Bone marrow (tissue), 2 donors: ENCODE measurements around the gene LRRC30.
"Not testable (repeated sequence)": the region's sequence is repeated elsewhere in the genome, so short reads cannot be mapped to it uniquely, and the experiment has no call there.

Experiments used
- DNase-seq, 2 donors: peaks; one replicate each; lab custom pipeline; 2025; lab: John Stamatoyannopoulos, UW

Gene LRRC30

DNA sequence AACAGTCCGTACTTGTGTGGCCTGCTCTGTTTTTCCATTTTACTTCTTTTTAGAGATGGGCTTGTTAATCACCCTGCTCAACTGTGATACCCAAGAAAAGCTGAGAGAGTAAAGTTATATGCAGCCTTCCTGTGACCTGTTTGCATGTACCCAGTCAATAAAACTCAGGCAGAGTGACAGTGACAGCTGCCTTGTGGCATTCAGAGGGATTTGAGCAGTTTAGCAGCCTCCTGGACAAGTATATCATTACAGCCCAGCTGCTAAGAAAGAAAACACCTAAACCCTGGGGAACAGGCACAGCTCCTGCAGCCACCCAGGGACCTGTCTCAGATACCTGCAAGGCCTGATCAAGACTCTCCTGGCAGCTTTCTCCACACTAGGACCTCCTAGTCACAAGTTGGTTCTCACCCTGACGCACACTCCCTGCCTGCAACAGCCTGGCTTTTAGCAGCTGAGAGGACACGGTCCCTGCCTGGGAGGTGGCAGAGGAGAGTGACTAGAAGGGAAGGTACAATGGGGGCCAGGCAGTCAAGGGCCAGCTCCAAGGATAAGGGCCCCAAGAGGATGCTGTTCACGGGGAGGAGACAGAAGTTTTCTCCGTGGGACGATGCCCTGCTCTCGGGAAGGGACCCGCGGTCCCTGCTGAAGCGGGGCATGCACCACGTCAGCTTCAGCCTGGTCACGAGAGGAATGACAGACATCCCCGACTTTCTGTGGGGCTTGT, at the start of gene LRRC30:
TSS of gene LRRC30 (plus strand) at position 464 of the 724 bp plus-strand sequence. CDS start at position 514, 50 bp downstream.
- DNase-seq = no peak

DNA sequence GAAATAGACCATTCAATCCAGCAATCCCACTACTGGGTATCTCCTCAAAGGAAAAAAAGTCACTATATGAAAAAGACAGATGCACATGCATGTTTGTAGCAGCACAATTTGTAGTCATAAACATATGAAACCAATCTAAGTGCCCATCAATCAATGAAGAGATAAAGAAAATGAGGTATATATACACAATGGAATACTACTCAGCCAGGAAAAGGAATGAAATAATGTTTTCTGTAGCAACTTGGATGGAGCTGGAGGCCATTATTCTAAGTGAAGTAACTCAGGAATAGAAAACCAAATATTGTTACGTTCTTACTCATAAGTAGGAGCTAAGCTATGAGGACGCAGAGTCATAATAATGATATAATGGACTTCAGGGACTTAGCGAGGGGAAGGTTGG, 45.2 kb upstream of the LRRC30 start:
- DNase-seq = no peak

DNA sequence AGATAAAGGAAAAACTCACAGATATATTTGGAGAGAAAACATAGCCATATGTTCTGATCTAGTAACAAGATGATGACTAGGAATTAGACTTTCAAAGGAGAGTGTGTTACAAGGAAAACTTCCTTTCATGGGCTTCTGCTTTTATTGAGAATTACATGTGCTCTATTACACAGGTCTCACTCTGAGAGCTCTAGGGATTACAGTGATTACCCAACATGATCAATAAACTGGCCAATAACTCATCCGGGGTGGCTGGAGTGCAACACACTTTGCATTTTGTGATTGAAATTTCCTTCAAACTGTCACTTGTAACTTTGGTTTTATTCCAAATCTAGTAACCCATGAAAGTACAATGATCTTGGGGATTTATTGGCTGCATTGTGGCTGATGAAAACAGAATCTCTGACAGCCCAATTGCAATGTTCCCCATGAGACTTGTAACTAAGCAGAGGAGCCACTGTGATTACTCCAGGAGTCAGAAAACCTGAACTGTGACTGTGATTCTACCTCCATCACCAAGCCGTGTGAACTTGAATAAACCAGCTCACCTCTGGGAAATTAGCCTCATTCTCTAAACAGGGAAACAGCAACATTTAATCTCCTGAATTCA, 40.2 kb upstream of the LRRC30 start:
- DNase-seq = no peak

DNA sequence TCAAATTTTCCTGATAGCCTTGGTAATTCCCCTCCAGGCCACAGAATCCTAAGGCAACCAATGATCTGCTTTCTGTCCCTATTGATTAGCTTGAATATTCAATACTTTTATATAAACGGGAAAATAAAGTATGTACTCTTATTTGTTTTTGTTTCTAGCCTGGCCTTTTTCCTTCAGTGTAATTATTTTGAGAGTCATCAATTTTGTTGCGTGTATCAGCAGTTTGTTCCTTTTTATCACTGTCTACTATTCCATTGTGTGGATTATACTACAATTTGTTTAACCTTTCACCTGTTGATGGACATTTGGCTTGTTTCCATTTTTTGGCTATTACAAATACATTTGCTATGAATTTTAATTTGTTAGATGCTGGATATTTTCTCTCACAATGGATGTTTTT, 39.2 kb upstream of the LRRC30 start:
- DNase-seq = no peak

DNA sequence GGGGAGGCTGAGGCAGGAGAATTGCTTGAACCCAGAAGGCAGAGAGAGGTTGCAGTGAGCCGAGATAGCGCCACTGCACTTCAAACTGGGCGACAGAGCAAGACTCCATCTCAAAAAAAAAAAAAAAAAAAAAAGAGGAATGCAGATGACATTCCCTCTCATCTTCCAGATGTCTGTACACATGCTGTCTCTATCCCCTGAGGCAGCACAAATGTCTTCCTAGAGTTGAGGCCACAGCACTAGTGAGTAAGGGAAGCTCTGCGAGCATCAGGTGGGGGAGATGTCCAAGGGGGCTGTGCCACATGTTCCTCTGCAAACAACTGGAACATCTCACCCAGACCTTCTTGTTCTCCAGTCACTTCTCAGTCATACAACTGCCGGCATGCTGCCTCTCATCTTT, 35.6 kb upstream of the LRRC30 start:
- DNase-seq = no peak

DNA sequence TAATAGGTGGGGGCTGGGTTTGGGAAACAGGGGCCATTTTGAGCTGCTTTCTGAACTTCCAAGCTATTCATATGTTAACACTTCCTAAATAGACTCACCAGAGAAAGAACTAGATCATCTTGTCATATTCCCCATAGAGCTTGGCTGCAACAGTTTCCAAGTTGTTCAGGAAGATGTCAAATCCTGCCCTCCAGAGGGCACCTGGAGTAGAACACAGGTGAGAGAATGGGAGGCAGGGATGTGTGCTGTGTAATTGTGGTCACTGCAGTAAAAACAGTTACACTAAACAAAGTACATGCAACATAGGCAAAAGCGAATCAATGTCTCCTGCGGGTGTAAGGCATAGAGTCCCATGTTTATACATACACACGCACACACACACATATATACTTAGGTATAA, 34.5 kb upstream of the LRRC30 start:
- DNase-seq = no peak

DNA sequence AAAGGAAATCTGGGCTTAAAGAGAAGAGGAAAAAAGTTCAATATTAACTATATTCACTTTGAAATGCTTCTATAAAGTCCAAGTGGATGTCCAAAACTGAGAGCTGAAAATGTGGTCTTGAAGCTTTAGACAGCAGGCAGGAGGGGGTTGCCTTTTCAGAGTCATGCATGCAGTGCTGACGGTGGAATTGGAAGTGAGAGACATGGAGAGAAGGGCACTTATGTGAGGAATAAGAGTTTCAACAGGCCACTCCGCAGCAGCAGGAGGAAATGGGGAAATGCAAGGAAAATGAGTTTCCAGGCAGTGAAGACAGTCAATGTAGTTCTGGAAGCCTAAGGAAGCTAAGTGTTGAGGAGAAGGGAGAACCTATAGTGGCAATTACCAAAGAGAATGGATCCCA, 33.0 kb upstream of the LRRC30 start:
- DNase-seq = no peak

DNA sequence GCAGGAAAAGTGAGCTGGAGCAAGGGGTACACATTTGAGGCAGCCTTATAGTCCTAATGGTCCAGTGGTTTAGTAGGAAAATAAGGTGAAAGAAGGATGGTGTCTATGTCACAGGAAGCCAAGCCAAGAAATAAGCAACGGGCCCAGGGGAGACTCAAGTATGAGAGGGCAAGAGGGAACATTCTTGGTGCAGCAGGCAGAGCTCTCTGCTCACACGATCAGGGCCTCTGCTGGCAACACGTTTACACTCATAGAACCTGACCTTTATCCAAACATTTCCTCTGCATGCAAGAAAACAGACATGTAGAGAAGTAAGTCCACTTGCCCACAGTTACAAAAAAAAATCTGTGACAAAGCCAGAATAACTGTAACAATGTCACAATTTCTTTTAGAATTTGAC, 32.6 kb upstream of the LRRC30 start:
- no peak for DNase-seq

DNA sequence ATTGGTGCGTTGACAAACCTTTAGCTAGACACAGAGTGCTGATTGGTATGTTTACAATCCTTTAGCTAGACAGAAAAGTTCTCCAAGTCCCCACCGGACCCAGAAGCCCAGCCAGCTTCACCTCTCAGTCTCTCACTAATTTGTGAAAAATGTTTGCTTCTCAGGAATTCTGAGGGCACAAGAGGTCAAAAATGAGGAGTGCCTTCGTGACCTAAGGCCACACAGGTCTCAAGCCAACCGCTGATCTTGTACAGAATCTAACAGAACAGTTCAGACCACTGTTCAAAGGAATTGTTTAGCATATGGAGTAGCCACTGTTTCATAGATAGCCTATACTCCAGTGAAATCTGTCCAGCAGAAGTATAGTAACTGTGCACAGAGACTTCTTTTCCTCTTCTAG, 29.8 kb upstream of the LRRC30 start:
- no peak for DNase-seq

DNA sequence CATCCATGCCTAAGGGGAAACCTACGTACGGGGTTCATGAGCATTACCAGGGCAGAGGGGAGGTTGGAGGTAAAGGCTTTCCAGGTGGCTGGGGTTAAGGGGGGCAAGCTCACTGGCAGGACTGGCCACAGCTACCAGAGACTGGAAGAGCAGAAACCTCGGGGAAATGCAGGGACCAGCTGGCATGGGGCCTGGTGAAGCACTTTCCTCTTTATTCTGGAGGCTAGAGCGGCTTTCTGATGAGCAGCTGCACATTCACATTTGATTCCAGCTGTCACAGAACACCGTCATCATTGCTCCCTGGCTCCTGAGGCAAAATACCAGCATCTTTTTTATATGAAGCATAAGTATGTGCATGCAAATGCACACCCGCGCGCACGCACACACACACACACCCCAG, 28.7 kb upstream of the LRRC30 start:
- no peak for DNase-seq

DNA sequence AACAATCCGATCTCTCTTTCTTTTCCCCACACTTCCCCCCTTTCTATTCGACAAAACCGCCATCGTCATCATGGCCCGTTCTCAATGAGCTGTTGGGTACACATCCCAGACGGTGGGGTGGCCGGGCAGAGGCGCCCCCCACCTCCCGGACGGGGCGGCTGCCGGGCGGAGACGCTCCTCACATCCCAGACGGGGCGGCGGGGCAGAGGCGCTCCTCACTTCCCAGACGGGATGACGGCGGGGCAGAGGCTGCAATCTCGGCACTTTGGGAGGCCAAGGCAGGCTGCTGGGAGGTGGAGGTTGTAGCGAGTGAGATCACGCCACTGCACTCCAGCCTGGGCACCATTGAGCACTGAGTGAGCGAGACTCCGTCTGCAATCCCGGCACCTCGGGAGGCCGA, 27.3 kb upstream of the LRRC30 start:
- DNase-seq = not testable (repeated sequence)

DNA sequence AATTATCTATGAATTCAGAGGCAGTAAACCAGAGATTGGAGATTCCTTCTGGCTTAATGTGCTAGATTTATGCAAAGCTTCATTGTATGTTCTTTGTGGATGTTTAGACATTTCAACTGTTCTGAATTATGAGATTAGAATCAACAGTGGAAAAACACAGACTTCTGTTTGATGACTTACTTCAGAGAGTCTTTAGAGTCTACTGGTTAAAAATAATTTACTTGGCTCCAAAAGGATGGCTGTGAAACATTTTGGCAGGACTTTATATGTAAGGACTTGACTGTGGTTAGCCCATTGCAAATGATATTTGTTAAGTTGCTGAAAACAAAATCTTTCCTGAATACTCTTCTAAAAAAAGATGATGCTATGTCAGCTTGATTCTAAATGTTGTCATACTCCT, 25.5 kb upstream of the LRRC30 start:
- no peak for DNase-seq

DNA sequence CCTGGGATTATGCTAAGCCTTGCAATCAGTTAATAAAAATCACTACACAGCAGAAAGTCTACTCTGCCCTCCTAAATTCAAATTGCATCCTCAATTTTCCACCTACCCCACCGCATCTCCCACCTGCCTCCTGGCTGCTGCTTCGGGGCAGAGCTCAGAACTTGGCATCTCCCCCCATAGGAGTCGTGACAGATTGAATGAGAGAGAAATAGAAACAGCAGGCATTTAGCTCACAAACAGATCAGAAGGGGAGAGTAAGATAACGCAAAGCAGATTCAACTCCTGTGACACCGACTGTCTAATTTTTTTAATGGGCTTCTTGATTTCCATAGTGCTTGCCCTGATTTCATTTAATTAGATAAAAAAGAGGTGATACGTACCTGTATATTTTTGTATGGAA, 24.7 kb upstream of the LRRC30 start:
- no peak for DNase-seq

DNA sequence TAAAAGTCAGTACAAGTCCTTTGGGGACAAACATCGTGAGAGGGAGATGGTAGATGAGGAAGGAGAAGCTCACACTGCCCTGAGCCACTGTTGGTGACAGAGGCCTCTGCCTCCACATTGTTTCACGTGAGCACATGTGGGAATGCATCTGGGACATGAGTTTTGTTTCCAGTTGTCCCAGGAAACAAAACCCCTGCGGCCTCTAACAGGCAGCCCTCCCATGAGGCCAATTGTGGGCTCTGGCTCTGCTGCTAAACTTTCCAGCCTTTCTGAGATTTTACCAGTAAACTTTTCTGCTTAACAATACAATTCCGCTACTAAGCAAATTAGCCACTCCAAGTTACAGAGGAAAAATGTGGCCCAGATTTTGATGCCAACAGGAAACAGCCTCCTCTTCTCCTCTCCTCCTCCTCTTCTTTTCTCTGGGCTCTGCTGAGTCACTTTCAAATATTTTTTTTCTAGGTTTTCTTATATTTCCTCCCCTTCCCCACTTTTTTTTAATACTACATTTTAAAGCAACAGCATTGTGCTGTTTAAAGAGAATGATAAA, 23.4 kb upstream of the LRRC30 start:
- no peak for DNase-seq

DNA sequence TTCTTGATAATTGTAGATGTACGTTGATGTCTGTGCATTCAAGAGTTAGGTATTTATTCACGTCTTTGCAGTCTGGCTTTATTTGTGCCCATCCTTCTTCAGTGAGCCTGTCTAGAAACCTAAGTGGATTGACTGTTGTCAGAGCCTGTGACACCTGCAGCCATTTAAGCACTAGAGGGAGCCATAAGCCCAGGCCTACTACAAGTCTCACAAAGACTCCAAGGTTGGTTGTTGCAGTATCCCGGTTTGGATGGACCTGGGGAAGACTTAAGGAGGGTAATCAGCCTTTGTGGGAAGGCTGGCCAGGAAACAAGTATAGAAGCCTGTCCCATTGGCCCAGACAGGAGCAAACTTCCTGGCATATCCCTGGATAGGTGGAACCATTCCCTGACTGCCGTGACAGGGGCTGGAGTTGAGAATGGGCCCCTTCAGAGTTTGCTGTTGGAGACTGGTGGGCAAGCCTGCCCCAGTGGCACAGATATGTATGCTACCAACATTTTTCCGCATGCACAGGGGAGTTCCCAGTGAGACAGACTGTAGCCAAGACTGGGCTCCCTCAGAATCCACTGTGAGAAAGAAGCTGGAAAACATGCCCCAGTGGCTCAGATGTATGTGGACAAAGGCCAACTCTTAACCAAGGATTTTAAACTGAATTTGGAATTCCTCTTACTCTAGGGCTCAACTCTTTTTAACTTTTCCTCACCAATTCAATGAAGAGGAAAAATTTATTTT, 9.3 kb upstream of the LRRC30 start:
- no peak for DNase-seq

DNA sequence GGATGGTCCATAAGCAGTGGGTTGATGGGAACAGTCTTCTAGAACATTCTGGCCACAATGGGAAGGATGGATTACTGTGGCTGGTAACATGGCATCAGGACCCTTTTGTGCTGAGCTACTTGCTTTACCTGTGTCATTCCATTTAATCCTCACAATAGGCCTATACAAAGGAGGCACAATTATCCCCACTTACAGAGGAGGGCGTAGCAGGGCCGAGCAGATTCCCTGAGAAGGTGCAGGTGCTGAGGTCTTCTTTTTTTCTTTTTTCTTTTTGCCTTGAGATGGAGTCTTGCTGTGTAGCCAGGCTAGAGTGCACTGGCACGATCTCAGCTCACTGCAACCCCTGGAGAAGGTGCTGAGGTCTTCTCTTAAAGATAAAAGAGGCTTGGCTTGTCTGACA, 6.7 kb upstream of the LRRC30 start:
- no peak for DNase-seq

DNA sequence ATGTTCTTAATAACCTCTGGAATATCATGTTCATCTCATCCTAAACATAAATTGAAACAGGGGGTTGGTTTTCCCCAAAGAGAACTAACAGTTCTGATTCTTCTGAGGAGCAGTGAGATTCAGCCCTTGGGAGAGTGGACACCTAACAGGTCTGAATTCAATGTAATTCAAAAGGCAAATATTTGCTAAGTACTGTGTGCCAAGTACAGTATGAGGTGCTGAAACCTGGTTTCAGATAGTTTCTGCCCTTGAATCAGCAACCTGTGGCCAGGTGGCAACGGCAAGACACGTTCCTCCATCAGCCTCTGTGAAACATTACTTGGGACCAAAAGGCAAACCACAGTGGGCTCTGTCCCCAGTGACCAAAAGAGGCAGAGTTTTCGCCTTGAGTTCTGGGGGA, 1.3 kb downstream of the LRRC30 start:
- DNase-seq = no peak

DNA sequence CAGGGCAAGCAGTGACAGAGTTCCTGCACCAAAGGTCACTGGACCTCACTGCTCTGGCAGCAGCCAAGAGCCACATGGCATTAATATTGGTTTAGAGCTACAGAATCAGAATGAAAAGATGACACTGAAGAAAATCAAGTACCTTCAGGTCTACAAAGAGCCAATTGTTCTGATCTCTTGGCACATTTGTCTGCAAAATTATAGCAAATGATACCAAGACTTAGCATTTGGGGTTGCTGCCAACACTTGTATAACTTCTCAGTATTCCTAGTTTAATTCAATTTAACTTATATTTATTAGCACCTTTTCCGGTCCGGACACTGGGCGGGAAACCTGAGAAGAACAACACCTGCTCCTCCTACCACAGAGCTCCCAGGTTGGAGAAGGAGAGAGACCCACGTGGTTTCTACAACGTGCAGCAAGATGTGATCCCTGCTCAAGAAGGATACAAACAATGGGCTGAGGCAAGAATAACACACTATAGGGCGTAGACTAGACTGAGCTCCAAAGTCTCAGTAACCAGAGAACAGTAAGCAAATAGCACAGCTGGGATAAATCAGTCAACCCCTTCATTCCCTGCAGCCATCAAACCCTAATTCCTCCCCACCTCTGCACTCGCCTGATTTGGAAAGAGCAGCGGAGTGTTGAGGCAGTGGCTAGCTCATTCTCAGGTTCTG, 2.4 kb downstream of the LRRC30 start:
- no peak for DNase-seq

DNA sequence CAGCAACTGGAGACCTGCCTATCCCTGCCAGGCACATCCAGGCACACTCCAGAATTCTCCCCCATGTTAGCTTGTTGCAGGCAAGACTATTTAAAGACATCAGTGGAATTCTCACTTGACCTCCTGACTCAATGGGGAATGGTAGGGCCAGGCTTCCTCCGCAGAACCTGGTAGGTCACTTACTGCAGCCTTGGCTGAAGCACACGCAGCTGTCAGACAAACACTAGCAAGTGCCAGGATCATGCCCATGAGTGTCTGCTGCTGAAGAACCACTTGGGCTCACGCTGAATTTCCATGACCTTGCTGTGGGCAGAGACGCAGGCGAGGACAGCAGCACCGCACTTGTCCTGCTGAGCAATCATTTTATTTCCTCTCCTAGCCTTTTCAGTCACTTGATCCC, 3.2 kb downstream of the LRRC30 start:
- no peak for DNase-seq

DNA sequence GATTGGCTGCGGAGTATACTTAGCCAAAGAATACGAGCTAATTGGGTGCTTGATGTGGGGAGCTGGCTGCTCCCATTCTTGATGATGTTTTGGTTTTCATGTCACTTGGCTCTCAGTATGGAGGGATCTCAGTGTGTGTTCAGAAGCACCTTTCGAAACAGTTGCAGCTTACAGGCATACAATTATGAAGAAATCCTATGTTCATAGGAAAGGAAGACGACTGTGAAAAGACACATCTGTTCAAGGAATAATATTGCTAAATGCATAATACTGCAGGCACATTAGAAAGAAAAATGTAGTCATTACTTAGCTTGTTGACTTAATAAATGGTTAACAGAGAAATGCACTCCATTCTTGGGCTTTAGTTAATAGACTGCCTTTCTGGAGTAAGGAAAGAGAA, 4.1 kb downstream of the LRRC30 start:
- DNase-seq = no peak

DNA sequence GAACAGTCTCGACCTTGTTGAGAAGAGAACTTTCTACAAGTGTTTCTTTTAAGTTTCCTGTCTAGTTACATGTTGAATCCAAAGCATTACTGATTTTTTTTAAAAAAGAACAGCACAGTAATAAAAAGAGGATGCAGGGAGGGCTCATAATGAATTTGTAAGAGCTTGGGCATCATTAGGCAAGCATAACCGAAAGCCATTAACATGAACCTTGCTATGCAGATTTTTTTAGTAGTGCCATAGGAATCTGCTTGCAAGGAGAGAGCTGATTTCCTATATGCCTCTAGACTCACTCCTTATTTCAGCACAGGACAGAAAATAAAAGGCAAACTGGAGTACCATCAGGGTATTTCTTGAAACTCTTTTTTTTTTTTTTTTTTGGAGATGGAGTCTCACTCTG, 5.2 kb downstream of the LRRC30 start:
- no peak for DNase-seq

DNA sequence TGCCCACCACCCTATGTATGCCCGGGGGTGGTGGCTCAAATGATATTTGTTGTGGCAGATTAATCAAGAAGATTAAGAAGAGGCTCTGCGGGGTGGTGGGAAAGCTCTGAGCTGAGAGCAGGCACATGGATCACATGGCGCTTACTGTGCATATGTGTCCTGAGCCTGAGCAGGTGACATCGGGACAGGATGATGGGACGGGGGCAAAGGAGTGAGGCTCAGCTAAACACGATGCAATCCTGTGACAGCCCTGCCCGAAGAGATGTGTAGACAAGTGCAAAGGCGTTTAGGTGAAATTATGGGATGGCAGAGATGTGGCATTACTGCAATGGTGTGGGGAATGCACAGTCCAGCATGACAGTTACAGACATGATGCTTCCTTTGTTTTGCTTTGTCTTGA, 6.0 kb downstream of the LRRC30 start:
- DNase-seq = no peak
